Kidney (tissue), 14 donors: ENCODE data around the gene CBLN3. TPM values are rescaled to one million over a fixed set of nuclear protein-coding genes. Genes with fewer than 3 reads are reported as not detected.

Experiments used
- DNase-seq, 5 donors: peaks; one replicate each; pipeline ENCODE4 v3.0.0-alpha.2; 2013 to 2020
- FAIRE-seq: peaks from 2 replicates; lab custom pipeline; 2012; peaks lifted over from hg19 to GRCh38; lab: Jason Lieb, UNC
- H3K27ac ChIP-seq, 2 donors: one replicate each; pipeline ENCODE4 v1.7.0; 2013; ENCODE audit warnings: low read depth in 2 of 2, low read length in 2 of 2, inconsistent platforms in 1 of 2
- H3K27me3 ChIP-seq: one replicate; pipeline ENCODE4 v1.7.1; 2013; ENCODE audit warnings: low read length, inconsistent platforms; ENCODE audit not compliant: control insufficient read depth, insufficient read depth
- H3K36me3 ChIP-seq, 3 donors: one replicate each; pipeline versions ENCODE4 v1.7.0 to v1.7.1; 2013; ENCODE audit warnings: low read length in 3 of 3, control low read depth in 1 of 3, inconsistent platforms in 1 of 3; ENCODE audit not compliant: insufficient read depth in 3 of 3, control insufficient read depth in 2 of 3
- H3K4me1 ChIP-seq, 3 donors: one replicate each; pipeline versions ENCODE4 v1.7.0 to v1.7.1; 2013; ENCODE audit warnings: low read length in 3 of 3, inconsistent platforms in 1 of 3, low read depth in 1 of 3; ENCODE audit not compliant: control insufficient read depth in 2 of 3, insufficient read depth in 2 of 3
- H3K4me3 ChIP-seq, 3 donors: one replicate each; pipeline versions ENCODE4 v1.7.0 to v1.8.1; 2013; ENCODE audit warnings: low read length in 3 of 3, control low read depth in 1 of 3, inconsistent platforms in 1 of 3
- H3K9ac ChIP-seq, 3 donors: one replicate each; pipeline versions ENCODE4 v1.7.0 to v1.7.1; 2013; ENCODE audit warnings: low read length in 3 of 3, control low read depth in 1 of 3, inconsistent platforms in 1 of 3
- H3K9me3 ChIP-seq, 3 donors: one replicate each; pipeline versions ENCODE4 v1.7.0 to v1.7.1; 2013; ENCODE audit warnings: low read length in 3 of 3, control low read depth in 1 of 3, inconsistent platforms in 1 of 3; ENCODE audit not compliant: control insufficient read depth in 2 of 3, insufficient read depth in 1 of 3
- intact Hi-C: fragments of 100-400 bp; cut with DNase I; formaldehyde crosslinking; loops from one replicate; pipeline ENCODE4 v1.11.1; 2022
- polyA plus RNA-seq: library from polyadenylated mRNA; stranded (reverse); fragments of 350-450 nt; fragmentation: Illumina TruSeq; extraction: RNeasy Lipid Tissue Mini Kit (QIAGEN cat#74804); gene quantifications from one replicate; pipeline ENCODE4 v1.2.3, GENCODE V29; 2014; ENCODE audit warnings: low read depth, low replicate concordance; ENCODE audit not compliant: insufficient read depth
- total RNA-seq: library from RNA; stranded (reverse); fragmentation: NEBNext Ultra II Directional; extraction: Animal tissue kit (Norgen Biotek cat#: 25700); gene quantifications from one replicate; pipeline ENCODE4 v1.2.1, GENCODE V29; 2021
- TF ChIP-seq, protein P1 (sequence below): IDR thresholded peaks from 3 replicates; pipeline ENCODE4 v1.5.1; 2012; ENCODE audit warnings: mild to moderate bottlenecking, moderate library complexity, borderline replicate concordance; ENCODE audit not compliant: insufficient read depth; ENCODE audit errors: extremely low read depth
- donor health status: control.
- donor health status: control.
- donor health status: control.
- donor health status: control.
- donor health status: control.
- donor health status: DM: yes; HTN: yes; CAD: no.
- donor health status: Normal renal cell carcinoma (clear cell type).

CBLN3 gene
- total and polyA plus RNA-seq, 2 donors from 2014 or later, result 1.3 to 2.6 TPM

DNA sequence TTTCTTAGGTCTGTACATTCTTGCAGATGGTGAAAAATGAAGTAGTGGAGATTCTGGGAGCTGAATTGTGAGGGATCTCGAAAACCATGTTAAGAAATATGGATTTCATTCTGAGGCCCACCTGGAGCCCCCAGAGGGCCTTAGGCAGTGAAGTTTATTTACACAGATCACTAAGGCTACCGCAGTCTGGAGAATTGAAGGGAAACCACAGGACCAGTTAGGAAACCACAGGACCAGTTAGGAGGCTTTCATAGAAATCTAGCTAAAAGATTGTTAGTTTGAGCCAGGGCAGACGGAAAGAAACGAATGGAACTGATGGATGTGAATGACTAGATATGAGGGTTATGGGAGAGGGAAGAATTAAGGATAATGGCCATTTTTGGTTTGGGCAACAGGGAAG, 7.2 kb downstream of the CBLN3 start:
- TF ChIP-seq, protein P1, sequence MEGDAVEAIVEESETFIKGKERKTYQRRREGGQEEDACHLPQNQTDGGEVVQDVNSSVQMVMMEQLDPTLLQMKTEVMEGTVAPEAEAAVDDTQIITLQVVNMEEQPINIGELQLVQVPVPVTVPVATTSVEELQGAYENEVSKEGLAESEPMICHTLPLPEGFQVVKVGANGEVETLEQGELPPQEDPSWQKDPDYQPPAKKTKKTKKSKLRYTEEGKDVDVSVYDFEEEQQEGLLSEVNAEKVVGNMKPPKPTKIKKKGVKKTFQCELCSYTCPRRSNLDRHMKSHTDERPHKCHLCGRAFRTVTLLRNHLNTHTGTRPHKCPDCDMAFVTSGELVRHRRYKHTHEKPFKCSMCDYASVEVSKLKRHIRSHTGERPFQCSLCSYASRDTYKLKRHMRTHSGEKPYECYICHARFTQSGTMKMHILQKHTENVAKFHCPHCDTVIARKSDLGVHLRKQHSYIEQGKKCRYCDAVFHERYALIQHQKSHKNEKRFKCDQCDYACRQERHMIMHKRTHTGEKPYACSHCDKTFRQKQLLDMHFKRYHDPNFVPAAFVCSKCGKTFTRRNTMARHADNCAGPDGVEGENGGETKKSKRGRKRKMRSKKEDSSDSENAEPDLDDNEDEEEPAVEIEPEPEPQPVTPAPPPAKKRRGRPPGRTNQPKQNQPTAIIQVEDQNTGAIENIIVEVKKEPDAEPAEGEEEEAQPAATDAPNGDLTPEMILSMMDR, result no peak

DNA sequence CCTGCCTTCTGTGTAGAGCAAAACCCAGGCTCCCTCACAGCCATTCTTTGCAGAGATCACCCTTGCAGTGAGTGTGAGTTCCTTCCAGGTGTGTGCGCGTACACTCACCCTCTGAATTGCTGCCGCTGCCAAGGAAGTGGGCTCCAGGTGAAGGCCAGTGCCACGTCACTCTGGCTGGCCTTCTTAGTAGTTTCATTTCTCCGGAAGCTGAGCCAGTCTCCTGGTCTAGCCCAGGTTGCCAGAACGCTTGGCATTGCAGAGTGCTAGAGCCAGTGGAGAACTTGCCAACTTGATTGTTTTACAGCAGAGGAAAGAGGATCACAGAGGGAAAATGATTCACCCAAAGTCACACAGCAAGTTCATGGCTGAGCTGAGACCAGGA, 11.0 kb downstream of the CBLN3 start:
- Histone ChIP-seq H3K36me3 (no peaks in the 10 kb centered on the region), H3K4me1 (no peaks in the 10 kb centered on the region), H3K9me3 (no peaks in the 10 kb centered on the region), H3K4me3 (no peak overlapping the region), H3K27me3 (no peaks in the 10 kb centered on the region), H3K27ac (no peak overlapping the region), H3K9ac (no peak overlapping the region)
- FAIRE-seq, result no peak
- DNase-seq, result no peak
- TF ChIP-seq, protein P1, result no peak
- intact Hi-C loops, result no loop called here

More for the DNA sequence above, 7.2 kb downstream of the CBLN3 start:
- Histone ChIP-seq H3K4me1 (peaks cover 0 to 4% (median 3%) of the 10 kb centered on the region in 3 donors), H3K36me3 (no peaks in the 10 kb centered on the region), H3K27me3 (no peaks in the 10 kb centered on the region), H3K27ac (no peak overlapping the region), H3K9ac (no peak overlapping the region), H3K9me3 (no peaks in the 10 kb centered on the region), H3K4me3 (no peak overlapping the region)
- intact Hi-C loops, result loop anchor here (10.0 kb wide), 1 partner anchor 47 kb away; no protein-coding TSS in a partner anchor
- peak in 1 of 5 donors; percentile 3 for DNase-seq
- no peak for FAIRE-seq

DNA sequence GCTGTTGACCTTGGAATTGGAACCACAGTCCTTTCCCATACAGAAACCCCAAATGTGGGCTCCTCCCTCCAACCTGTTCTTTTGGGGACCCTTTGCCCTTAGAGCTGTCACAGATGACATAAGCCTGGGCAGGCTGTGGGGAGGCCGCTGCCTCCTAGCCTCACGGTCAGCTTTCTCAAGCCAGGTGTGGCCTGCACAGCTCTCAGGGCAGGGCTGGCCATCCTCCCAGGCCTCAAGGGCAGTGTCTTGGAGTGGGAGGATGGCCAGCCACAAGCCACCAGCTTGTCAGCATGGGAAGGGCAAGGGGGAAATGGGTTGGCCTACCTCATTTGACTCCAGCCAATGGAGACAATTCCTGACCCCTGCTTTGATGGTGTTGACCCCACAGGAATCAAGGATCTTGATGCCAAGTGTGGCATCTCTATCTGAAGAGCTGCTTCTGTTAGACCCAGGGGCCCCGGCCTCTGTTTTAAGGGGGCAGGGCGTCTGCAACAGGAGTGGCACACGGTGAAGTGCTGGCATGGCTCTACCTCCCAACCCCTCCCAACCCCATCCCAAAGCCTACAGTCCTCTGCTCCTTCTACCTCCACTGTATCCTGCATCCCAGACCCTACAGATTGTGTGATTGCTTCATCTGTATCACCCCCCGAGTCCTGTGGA, 11.5 kb downstream of the CBLN3 start:
- no peak overlapping the region for H3K4me3 ChIP-seq
- intact Hi-C loops, result no loop called here
- FAIRE-seq, result no peak
- H3K4me1 ChIP-seq, result no peaks in the 10 kb centered on the region
- no peaks in the 10 kb centered on the region for H3K36me3 ChIP-seq
- DNase-seq, result no peak
- no peaks in the 10 kb centered on the region for H3K27me3 ChIP-seq
- TF ChIP-seq, protein P1, result no peak
- no peaks in the 10 kb centered on the region for H3K9me3 ChIP-seq
- H3K9ac ChIP-seq, result no peak overlapping the region
- H3K27ac ChIP-seq, result no peak overlapping the region
